Measurements from ENCODE around the gene AHRR.
"Not testable (repeated sequence)": the region's sequence is repeated elsewhere in the genome, so short reads cannot be mapped to it uniquely, and the experiment has no call there.

The AHRR gene

GRCh38 chr5:380701-381309 is 59.3 kb downstream of the AHRR start:
- no peak for DNase-seq

DNA sequence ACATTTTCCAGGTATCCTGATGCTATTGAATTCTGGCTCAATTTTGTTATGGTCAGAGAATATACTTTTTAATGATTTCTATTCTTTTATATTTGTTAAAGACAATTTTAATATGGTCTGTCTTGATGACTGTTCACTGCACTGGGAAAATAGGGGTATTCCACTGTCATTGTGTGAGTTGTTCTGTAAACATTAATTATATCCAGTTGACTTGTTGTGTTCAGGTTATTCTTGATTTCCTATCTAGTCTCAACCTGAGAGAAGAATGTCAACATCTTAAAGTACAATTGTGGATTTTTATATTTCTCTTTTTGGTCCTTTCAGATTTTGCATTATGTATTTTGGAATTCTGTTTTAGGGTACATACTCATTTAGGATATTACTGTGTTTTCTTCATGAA is 61.6 kb downstream of the AHRR start:
- no peak for DNase-seq

GRCh38 chr5:383621-384020 is 62.1 kb downstream of the AHRR start:
- DNase-seq = no peak

DNA sequence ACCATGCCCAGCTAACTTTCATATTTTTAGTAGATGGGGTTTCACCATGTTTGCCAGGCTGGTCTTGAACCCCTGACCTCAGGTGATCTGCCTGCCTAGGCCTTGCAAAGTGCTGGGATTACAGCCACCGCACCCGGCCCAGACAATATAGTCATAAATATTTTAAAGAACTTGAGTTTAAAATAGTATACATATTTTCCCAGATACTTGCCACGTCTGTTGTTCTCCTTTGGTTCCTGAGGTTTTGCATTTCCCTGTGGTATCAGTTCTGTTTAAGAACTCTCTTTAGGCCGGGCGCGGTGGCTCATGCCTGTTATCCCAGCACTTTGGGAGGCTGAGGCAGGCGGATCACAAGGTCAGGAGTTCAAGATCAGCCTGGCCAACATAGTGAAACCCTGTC is 63.1 kb downstream of the AHRR start:
- DNase-seq = not testable (repeated sequence)

DNA sequence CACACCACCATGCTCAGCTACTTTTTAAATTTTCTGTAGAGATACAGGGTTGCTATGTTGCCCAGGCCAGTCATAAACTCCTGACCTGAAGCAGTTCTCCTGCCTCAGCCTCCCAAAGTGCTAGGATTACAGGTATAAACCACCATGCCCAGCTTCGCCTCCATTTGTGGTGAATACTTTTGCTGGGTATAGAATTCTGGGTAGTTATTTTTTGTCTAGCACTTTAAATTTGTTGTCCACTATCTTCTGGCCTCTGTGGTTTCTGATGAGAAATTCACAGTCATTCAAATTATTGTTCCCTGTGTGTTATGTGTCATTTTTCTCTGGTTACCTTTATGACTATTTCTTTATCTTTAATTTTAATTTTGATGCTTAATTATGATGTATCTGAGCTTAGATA is 63.8 kb downstream of the AHRR start:
- no peak for DNase-seq

GRCh38 chr5:386432-387341 is 65.2 kb downstream of the AHRR start:
- peak in 1 of 2 experiments; percentile 60 for DNase-seq

DNA sequence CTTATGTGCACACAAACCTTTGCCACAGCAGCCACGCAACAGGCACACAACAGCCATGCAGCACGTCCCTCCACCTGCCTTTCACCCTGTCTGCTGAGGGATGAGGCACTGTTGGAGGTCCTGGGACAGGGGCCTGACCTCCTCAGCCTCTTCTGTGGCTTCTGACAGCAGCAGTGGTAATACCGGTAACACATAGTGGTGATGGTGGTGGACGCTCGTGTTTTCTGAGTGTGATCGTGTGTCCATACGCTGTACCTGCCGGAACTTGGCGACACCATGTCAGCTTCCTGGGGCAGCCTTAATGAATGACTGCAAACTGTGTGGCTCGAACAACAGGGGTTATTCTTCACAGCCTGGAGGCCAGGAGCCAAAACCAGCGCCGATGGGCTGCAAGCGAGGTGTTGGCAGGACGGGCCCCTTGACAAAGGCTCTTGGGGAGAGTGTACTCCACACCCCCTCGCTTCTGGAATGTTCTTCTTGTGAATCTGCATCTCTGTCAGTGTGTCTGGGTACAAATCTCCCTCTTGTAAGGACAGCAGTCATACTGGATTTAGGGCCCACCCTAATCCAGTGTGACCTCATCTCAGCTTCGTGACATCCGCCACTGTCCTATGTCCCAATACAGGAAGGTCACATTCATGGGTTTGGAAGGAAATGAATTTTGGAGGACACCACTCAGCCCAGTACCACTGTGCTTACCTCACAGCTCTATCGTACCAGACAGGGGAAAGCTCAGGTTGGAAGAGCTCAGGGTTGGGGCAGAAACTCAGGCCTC is 66.2 kb downstream of the AHRR start:
- no peak for DNase-seq

DNA sequence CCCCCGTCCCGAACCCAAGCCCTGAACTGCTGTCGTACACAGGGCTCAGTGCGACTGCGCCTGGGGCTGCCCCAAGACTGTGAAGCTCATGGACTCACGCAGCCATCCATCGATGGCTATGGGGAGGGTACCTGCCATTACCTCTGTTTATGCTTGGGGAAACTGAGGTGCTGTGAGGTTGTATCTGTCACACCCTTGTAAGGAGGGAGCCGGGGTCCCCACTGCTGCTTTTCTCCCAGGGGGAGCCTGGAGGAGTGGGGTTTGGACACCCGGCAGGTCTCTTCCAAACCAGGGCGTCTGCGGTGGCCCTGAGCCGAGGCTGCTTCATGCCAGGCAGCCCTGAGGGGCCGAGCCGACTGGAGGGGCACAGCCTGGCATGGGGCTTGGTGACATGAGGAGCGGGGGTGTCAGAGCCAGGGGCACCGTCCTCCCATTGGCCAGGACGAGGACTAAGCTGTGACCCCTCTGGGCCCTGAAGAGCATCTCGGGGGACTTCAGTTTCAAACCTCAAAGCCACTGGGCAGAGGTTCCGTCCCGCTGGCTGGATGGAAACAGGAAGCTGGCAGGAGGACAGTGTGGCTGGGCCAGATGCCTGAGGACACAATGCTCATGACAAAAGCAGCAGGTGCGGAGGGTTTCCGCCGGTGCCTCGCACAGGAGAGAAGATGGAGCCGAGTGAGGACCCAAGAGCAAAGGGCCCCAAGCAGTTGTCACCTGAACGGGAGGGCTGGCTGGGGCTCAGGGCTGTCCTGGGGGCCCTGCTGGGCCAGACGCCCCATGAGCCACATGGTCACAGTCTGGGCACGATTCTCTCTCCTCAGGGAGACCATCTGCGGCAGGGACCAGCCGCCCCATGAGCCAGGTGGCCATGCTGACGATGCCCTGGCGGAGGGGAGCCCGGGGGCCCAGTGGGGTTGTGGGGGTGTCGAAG is 67.0 kb downstream of the AHRR start:
- peak in 1 of 2 experiments; percentile 66 for DNase-seq

- DNase-seq = no peak
Measured at GRCh38 chr5:389197-389821, 67.8 kb downstream of the AHRR start.

DNA sequence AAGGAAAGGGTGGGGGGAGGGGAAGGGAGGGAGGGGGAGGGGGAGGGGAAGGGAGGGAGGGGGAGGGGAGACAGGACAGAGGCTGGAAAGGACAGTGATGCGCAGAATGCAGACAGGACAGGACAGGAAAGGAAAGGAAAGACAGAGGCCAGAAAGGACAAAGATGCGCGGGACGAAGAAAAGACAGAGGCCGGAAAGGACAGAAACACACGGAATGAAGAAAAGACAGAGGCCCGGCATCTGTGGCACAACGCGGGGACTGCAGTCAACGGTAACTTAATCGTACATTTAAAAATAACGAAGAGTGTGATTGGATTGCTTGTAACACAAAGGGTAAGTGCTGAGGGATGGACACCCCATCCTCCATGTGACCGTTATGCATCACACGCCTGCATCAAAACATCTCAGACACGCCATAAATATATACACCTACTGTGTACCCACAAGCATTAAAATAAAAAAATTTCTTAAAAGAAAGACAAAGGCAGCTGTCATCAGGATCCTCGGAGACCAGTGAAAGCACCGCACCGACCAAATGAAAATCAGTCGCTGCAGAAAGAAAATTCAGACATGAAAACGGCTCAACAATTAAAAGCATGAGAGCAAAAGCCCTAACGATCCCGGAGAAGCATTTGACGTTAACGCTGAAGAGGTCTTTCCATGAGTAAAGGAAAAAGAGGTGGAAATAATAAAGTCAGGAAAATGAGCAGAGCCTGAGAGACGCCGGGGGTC is 68.5 kb downstream of the AHRR start:
- DNase-seq = no peak

DNA sequence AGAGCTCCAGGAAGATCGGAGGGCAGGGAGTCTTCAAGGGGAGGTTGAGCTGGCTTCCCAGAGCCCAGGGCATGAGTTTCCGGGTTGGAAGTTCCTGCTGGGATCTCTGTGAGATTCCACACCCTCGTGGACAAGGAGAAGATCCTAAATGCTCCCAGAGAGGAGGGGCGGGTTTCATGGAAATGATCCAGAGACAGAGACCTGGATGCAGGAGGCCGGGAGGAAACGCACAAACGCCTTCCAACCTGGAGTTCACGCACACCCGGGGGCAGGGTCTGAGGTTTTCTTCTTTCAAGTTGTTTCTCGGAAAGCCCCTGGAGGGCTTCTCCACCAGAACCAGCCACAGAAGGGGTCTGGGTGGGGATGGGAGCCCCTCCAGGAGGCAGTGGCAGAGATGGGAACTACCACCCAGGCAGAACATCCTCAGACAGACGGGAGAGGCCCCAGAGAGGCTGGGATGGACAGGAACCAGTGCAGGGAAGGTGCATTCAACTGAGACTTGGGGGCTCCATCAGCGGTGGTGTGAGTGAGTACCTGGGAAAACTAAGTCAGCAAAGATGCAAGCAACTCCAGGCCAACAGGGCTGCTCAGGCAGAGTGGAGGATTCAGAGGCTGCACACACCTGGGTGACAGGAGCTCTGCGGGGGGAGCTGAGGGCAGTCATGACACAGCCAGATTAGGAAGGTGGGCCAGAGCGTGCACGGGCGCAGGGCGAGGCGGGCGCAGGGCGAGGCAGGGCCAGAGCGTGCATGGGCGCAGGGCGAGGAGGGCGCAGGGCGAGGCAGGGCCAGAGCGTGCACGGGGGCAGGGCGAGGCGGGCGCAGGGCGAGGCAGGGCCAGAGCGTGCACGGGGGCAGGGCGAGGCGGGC is 69.3 kb downstream of the AHRR start:
- no peak for DNase-seq

- DNase-seq = peak; percentile 57 to 61
Measured at GRCh38 chr5:392431-392988, 71.0 kb downstream of the AHRR start.

GRCh38 chr5:393846-394275 is 72.3 kb downstream of the AHRR start:
- no peak for DNase-seq

DNA sequence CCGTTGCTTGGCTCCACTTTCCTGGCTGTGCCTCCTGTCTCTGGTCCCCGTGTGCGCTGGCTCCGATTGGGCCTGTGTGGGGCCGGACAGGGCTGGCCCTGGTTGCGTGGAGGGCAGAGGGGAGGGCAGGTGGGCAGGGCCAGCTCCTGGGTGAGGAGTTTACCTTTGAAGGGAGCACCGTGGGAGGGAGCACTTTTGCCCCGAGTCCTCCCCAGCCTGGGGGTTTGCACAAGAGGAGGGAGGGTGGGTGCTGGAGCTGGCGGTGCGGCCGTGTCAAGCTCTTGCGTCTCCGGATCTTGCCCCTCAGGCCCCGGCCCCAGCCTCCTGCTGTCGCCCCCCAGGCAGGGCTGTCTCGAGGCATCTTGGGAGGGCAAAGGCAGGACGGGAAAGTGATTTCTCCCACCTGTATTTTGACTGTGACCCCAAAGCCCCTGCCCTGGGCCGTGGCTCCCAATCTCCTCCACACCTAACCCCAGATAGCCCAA is 73.2 kb downstream of the AHRR start:
- DNase-seq = no peak

DNA sequence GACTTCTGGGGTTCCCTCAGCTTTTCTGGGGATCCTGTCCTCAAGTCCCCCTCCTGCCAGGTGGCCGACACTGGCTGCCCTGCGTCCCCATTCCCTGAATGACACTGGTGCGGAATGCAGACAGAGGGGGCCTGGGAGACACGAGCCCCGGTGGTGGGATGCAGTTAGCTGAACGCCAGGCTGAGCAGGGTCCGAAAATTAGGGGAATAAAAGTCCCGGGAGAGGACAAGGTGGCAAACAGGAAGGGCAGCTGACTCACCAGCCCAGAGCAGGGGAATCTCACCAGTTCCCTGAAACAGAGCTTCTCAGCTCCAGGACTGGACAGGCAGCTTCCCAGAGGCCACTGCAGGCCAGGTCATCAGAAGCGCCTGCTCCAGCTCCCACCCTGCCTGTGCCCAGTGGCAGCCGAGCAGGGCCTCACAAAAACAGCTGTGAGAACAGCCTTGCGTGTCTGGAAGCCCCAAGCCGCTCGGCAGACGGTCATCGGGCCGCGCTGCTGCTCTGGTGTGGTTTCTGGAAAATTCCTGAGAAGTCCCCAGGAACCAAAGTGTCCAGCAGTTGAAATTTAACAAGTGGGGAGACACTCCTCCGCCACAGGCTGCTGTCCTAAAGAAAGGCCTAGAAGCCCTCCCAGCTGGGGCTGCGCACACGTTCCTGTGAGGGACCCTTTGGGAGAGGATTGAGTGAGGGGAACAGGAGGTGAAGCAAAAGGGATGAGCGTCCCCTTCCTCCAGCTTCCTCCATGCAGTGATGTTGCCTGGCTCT is 73.8 kb downstream of the AHRR start:
- no peak for DNase-seq

- no peak for DNase-seq
Measured at GRCh38 chr5:395921-396530, 74.5 kb downstream of the AHRR start.

DNA sequence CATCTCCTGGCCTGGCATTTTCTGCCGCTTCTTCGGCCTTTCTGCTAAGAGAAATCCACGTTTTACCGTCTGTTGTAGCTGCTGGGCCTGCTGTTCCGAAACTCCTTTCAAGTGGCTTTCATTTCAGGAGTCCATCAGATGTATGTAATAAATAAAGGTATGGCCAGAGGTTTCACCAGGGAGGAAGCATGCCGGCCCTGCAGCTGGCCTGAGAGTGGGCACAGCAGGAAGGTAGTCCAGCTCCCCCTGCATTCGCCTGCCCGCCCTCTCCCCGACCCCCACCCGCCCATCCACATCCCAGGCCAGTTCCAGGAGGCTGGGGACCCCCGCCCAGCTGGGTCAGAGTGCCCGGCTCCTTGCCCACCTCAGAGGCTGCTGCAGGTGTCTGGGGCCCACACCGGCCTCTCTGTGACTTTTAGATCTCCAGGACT is 75.0 kb downstream of the AHRR start:
- DNase-seq = no peak

DNA sequence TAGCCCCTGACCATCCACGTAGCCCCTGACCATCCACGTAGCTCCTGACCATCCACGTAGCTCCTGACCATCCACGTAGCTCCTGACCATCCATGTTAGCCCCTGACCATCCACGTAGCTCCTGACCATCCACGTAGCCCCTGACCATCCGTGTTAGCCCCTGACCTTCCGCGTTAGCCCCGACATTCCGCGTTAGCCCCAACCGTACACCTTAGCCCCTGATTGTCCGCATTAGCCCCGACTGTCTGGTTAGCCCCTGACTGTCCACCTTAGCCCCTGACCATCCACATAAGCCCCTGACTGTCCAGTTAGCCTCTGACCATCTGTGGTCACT is 76.6 kb downstream of the AHRR start:
- DNase-seq = not testable (repeated sequence)

Measured in SHP77 (cell line).